Measurements from ENCODE around the gene SMIM41.

DNA sequence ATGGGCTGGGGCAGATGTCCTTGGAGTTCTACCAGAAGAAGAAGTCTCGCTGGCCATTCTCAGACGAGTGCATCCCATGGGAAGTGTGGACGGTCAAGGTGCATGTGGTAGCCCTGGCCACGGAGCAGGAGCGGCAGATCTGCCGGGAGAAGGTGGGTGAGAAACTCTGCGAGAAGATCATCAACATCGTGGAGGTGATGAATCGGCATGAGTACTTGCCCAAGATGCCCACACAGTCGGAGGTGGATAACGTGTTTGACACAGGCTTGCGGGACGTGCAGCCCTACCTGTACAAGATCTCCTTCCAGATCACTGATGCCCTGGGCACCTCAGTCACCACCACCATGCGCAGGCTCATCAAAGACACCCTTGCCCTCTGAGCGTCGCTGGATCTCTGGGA lies 2.7 kb upstream of the SMIM41 start:
- TF ChIP-seq, protein P1, sequence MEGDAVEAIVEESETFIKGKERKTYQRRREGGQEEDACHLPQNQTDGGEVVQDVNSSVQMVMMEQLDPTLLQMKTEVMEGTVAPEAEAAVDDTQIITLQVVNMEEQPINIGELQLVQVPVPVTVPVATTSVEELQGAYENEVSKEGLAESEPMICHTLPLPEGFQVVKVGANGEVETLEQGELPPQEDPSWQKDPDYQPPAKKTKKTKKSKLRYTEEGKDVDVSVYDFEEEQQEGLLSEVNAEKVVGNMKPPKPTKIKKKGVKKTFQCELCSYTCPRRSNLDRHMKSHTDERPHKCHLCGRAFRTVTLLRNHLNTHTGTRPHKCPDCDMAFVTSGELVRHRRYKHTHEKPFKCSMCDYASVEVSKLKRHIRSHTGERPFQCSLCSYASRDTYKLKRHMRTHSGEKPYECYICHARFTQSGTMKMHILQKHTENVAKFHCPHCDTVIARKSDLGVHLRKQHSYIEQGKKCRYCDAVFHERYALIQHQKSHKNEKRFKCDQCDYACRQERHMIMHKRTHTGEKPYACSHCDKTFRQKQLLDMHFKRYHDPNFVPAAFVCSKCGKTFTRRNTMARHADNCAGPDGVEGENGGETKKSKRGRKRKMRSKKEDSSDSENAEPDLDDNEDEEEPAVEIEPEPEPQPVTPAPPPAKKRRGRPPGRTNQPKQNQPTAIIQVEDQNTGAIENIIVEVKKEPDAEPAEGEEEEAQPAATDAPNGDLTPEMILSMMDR (IDR thresholded peaks at IDR 0.05) = no peak
- no peak for TF ChIP-seq POLR2A (IDR thresholded peaks at IDR 0.05)

Data from testis (tissue), 2 donors.